ENCODE measurements around the gene PPFIA2. TPM values are rescaled to one million over a fixed set of nuclear protein-coding genes. Genes with fewer than 3 reads are reported as not detected.
A peak's percentile ranks its signal among the peaks of the same experiment; 100 is the strongest.
"Not testable (repeated sequence)": the region's sequence is repeated elsewhere in the genome, so short reads cannot be mapped to it uniquely, and the experiment has no call there.

The PPFIA2 gene
- total RNA-seq, 1 experiment from 2014 or later = not detected

DNA sequence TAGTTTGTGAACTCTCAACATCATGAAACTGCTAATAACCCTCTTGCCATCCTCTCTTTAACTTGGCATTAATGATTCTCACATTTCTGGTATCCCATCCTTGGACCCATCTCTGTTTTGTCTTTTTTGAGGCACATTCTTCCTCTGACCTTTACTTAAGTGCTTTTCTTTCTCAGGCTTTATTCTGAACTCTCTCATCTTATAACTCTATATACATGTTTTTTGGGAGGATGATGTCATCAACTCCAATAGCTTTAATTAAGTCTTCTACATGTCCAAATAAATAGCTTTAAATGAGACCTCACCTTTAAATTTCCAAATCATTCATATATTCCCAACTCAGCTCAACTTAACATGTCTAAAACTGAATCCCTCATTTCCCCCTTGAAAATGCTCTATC lies 88.4 kb downstream of the PPFIA2 start:
- TF ChIP-seq EZH2phosphoT487 (IDR thresholded peaks at IDR 0.05; ENCODE audit: borderline replicate concordance, low read length) (no peak), CTCF (conservative IDR thresholded peaks at IDR 0.05; ENCODE audit: low read depth, low read length) (no peak), EZH2 (IDR thresholded peaks at IDR 0.05; ENCODE audit: low read length, unreplicated experiment) (no peak)
- ChIA-PET CTCF (no interaction called here), POLR2A (ENCODE audit: unreplicated experiment) (no interaction called here)
- Histone ChIP-seq H3F3A (ENCODE audit: low read length, unreplicated experiment) (no peaks in the 10 kb centered on the region), H3K27me3 (ENCODE audit: low read length) (no peaks in the 10 kb centered on the region), H3K9me2 (replicated peaks; ENCODE audit: low read length) (no peaks in the 10 kb centered on the region), H4K20me1 (ENCODE audit: low read length) (no peaks in the 10 kb centered on the region), H3K36me3 (ENCODE audit: low read depth, low read length) (no peaks in the 10 kb centered on the region), H3K9me3 (ENCODE audit: low read length) (0 out of 2 replicates have a peak, but pooled peaks cover 5% of the 10 kb centered on the region), H3K79me2 (ENCODE audit: low read length) (no peaks in the 10 kb centered on the region), H2AFZ (ENCODE audit: low read length) (no peak overlapping the region), H3K4me3 (ENCODE audit: low read length) (no peak overlapping the region), H3K27ac (ENCODE audit: low read length) (no peak overlapping the region), H3K4me1 (ENCODE audit: insufficient read depth, low read length) (no peaks in the 10 kb centered on the region), H3K9ac (ENCODE audit: low read length) (no peak overlapping the region), H3K4me2 (ENCODE audit: low read length) (no peak overlapping the region)
- no peak for DNase-seq
- ATAC-seq = no peak
- intact Hi-C loops (cut with micrococcal nuclease) = no loop called here
- no TSS peak for BruUV-seq (replicated peaks)

DNA sequence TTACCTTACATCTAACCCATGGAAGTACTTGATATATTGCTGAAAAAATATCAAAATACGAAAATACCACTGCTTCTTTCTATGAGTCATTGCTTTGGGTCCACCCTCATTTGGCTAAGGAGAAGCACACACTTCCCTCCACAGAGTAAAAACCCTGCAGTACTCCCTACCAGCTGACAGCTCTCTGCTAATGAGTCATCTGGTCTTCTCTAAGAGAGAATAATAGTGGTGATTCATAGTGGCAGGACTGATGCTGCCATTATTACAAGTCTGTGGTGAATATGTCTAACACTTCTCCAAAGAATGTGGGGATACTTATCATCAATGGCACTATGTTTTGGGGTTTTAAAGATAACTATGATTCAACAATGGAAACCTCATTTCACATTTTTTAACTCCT lies 90.7 kb downstream of the PPFIA2 start:
- H4K20me1 ChIP-seq (ENCODE audit: low read length) = no peaks in the 10 kb centered on the region
- DNase-seq (peak; percentile 52), ATAC-seq (peak; percentile 45)
- intact Hi-C loops (cut with micrococcal nuclease) = no loop called here
- no peak for TF ChIP-seq EZH2phosphoT487 (IDR thresholded peaks at IDR 0.05; ENCODE audit: borderline replicate concordance, low read length)
- no peak for TF ChIP-seq CTCF (conservative IDR thresholded peaks at IDR 0.05; ENCODE audit: low read depth, low read length)
- no peak for TF ChIP-seq EZH2 (IDR thresholded peaks at IDR 0.05; ENCODE audit: low read length, unreplicated experiment)
- no peaks in the 10 kb centered on the region for H3K79me2 ChIP-seq (ENCODE audit: low read length)
- H3F3A ChIP-seq (ENCODE audit: low read length, unreplicated experiment) = no peaks in the 10 kb centered on the region
- H2AFZ ChIP-seq (ENCODE audit: low read length) = no peak overlapping the region
- no peaks in the 10 kb centered on the region for H3K27me3 ChIP-seq (ENCODE audit: low read length)
- no TSS peak for BruUV-seq (replicated peaks)
- 0 out of 2 replicates have a peak, but pooled peaks cover 5% of the 10 kb centered on the region for H3K9me3 ChIP-seq (ENCODE audit: low read length)
- no peaks in the 10 kb centered on the region for H3K36me3 ChIP-seq (ENCODE audit: low read depth, low read length)
- no peak overlapping the region for H3K4me2 ChIP-seq (ENCODE audit: low read length)
- no peaks in the 10 kb centered on the region for H3K9me2 ChIP-seq (replicated peaks; ENCODE audit: low read length)
- ChIA-PET CTCF (no interaction called here), POLR2A (ENCODE audit: unreplicated experiment) (no interaction called here)
- H3K4me1 ChIP-seq (ENCODE audit: insufficient read depth, low read length) = no peaks in the 10 kb centered on the region
- no peak overlapping the region for H3K9ac ChIP-seq (ENCODE audit: low read length)
- H3K27ac ChIP-seq (ENCODE audit: low read length) = no peak overlapping the region
- H3K4me3 ChIP-seq (ENCODE audit: low read length) = no peak overlapping the region

DNA sequence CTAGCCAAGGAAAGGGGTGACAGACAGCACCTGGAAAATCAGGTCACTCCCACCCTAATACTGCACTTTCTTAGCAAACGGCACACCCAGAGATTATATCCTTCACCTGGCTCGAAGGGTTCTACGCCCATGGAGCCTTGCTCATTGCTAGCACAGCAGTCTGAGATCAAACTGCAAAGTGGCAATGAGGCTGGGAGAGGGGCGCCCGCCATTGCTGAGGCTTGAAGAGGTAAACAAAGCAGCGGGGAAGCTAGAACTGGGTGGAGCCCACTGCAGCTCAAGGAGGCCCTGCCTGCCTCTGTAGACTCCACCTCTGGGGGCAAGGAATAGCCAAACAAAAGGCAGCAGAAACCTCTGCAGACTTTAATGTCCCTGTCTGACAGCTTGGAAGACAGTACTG lies 99.8 kb downstream of the PPFIA2 start:
- CTCF ChIA-PET; H3K4me2 ChIP-seq (ENCODE audit: low read length); POLR2A ChIA-PET (ENCODE audit: unreplicated experiment); H3K4me3 ChIP-seq (ENCODE audit: low read length); H3K27ac ChIP-seq (ENCODE audit: low read length); H3K9me3 ChIP-seq (ENCODE audit: low read length); H3F3A ChIP-seq (ENCODE audit: low read length, unreplicated experiment); H3K4me1 ChIP-seq (ENCODE audit: insufficient read depth, low read length); H3K36me3 ChIP-seq (ENCODE audit: low read depth, low read length); H4K20me1 ChIP-seq (ENCODE audit: low read length); H2AFZ ChIP-seq (ENCODE audit: low read length); H3K27me3 ChIP-seq (ENCODE audit: low read length); DNase-seq; ATAC-seq; H3K79me2 ChIP-seq (ENCODE audit: low read length); intact Hi-C loops (cut with micrococcal nuclease); H3K9me2 ChIP-seq (replicated peaks; ENCODE audit: low read length); H3K9ac ChIP-seq (ENCODE audit: low read length); BruUV-seq (replicated peaks): not testable (repeated sequence)

Measured in PC-3 (cell line).